ENCODE measurements around the gene CCL27. TPM values are rescaled to one million over a fixed set of nuclear protein-coding genes. Genes with fewer than 3 reads are reported as not detected.
A peak's percentile ranks its signal among the peaks of the same experiment; 100 is the strongest.

The CCL27 gene
- total and polyA plus RNA-seq, 7 experiments from 2014 or later, result not detected

- no peaks in the 10 kb centered on the region for H3K9me3 ChIP-seq (ENCODE audit: control insufficient read depth in 2 of 3, low read length in 3 of 3)
- CTCF ChIA-PET, result interaction anchor here (1.7 to 7.2 kb wide), 2 partner anchors 12 to 17 kb away, joined by 3 to 50 read pairs; partner anchors contain the start of gene CCL27
Observed at GRCh38 chr9:34651321-34651720, 11.1 kb downstream of the CCL27 start.

GRCh38 chr9:34650816-34651215 lies 11.6 kb downstream of the CCL27 start:
- Histone ChIP-seq H3K4me3 (ENCODE audit: low read length) (no peak overlapping the region), H3K27ac (ENCODE audit: low read depth, low read length) (no peak overlapping the region), H3K9me3 (ENCODE audit: control insufficient read depth in 2 of 3, low read length in 3 of 3) (no peaks in the 10 kb centered on the region), H3K27me3 (ENCODE audit: control insufficient read depth in 2 of 2, insufficient read depth in 2 of 2, low read length in 2 of 2) (no peaks in the 10 kb centered on the region), H3K4me1 (ENCODE audit: control insufficient read depth in 2 of 2, insufficient read depth in 2 of 2, low read length in 2 of 2) (peaks cover 23 to 33% of the 10 kb centered on the region in 2 donors), H3K36me3 (ENCODE audit: control insufficient read depth in 2 of 3, insufficient read depth in 3 of 3, low read length in 3 of 3) (peaks cover 13 to 42% (median 15%) of the 10 kb centered on the region in 3 experiments)
- no peak for DNase-seq
- H3K4me3 Mint-ChIP-seq, result no peak overlapping the region
- H3K9me3 Mint-ChIP-seq, result no peaks in the 10 kb centered on the region
- peaks cover 6 to 27% (median 9%) of the 10 kb centered on the region in 5 donors for H3K36me3 Mint-ChIP-seq
- ChIA-PET CTCF (interaction anchor here (1.7 to 7.2 kb wide), 2 partner anchors 12 to 16 kb away, joined by 3 to 50 read pairs; partner anchors contain the start of gene CCL27), POLR2A (interaction anchor here (0.6 to 5.9 kb wide), 3 partner anchors 12 to 16 kb away, joined by 3 to 79 read pairs (median 11); partner anchors contain the start of genes CCL27 and SIGMAR1)
- H3K27ac Mint-ChIP-seq, result peak overlapping the region in 6 of 9 donors; percentile 6 to 85 (median 52)
- ATAC-seq, result no peak
- H3K27me3 Mint-ChIP-seq, result no peaks in the 10 kb centered on the region
- intact Hi-C loops (cut with micrococcal nuclease), result no loop called here
- H3K4me1 Mint-ChIP-seq, result peaks cover 38 to 71% (median 58%) of the 10 kb centered on the region in 7 donors

More at GRCh38 chr9:34651321-34651720, 11.1 kb downstream of the CCL27 start:
- peaks cover 38 to 67% (median 53%) of the 10 kb centered on the region in 7 donors for H3K4me1 Mint-ChIP-seq
- Histone ChIP-seq H3K4me1 (ENCODE audit: control insufficient read depth in 2 of 2, insufficient read depth in 2 of 2, low read length in 2 of 2) (peaks cover 19 to 33% of the 10 kb centered on the region in 2 donors), H3K27ac (ENCODE audit: low read depth, low read length) (peak overlapping the region; percentile 24), H3K4me3 (ENCODE audit: low read length) (no peak overlapping the region), H3K27me3 (ENCODE audit: control insufficient read depth in 2 of 2, insufficient read depth in 2 of 2, low read length in 2 of 2) (no peaks in the 10 kb centered on the region), H3K36me3 (ENCODE audit: control insufficient read depth in 2 of 3, insufficient read depth in 3 of 3, low read length in 3 of 3) (peaks cover 13 to 42% (median 15%) of the 10 kb centered on the region in 3 experiments)
- H3K27me3 Mint-ChIP-seq, result no peaks in the 10 kb centered on the region
- intact Hi-C loops (cut with micrococcal nuclease), result no loop called here
- no peak for ATAC-seq
- no peak for DNase-seq
- no peak overlapping the region for H3K4me3 Mint-ChIP-seq
- peak overlapping the region in 6 of 9 donors; percentile 6 to 85 (median 74) for H3K27ac Mint-ChIP-seq
- H3K36me3 Mint-ChIP-seq, result peaks cover 6 to 27% (median 9%) of the 10 kb centered on the region in 5 donors
- POLR2A ChIA-PET, result interaction anchor here (2.3 to 5.9 kb wide), 2 partner anchors 11 to 13 kb away, joined by 11 to 79 read pairs; partner anchors contain the start of genes CCL27 and SIGMAR1
- no peaks in the 10 kb centered on the region for H3K9me3 Mint-ChIP-seq

- no peak for DNase-seq
- Mint-ChIP-seq H3K4me3 (peak overlapping the region; percentile 33 to 96 (median 84)), H3K27me3 (no peaks in the 10 kb centered on the region), H3K4me1 (peaks cover 33 to 67% (median 51%) of the 10 kb centered on the region in 7 donors), H3K36me3 (peaks cover 6 to 27% (median 9%) of the 10 kb centered on the region in 5 donors), H3K27ac (peak overlapping the region in 7 of 9 donors; percentile 1 to 92 (median 86)), H3K9me3 (no peaks in the 10 kb centered on the region)
- Histone ChIP-seq H3K4me1 (ENCODE audit: control insufficient read depth in 2 of 2, insufficient read depth in 2 of 2, low read length in 2 of 2) (peaks cover 23 to 33% of the 10 kb centered on the region in 2 donors), H3K4me3 (ENCODE audit: low read length) (no peak overlapping the region), H3K9me3 (ENCODE audit: control insufficient read depth in 2 of 3, low read length in 3 of 3) (no peaks in the 10 kb centered on the region), H3K27me3 (ENCODE audit: control insufficient read depth in 2 of 2, insufficient read depth in 2 of 2, low read length in 2 of 2) (no peaks in the 10 kb centered on the region), H3K27ac (ENCODE audit: low read depth, low read length) (no peak overlapping the region), H3K36me3 (ENCODE audit: control insufficient read depth in 2 of 3, insufficient read depth in 3 of 3, low read length in 3 of 3) (peaks cover 13 to 42% (median 15%) of the 10 kb centered on the region in 3 experiments)
- CTCF ChIA-PET, result interaction anchor here (1.1 to 7.2 kb wide), 2 partner anchors 14 kb away, joined by 4 to 50 read pairs; partner anchors contain the start of gene CCL27
- POLR2A ChIA-PET, result interaction anchor here (1.2 to 5.9 kb wide), 3 partner anchors 9 to 14 kb away, joined by 3 to 87 read pairs (median 79); partner anchors contain the start of genes CCL27 and SIGMAR1
- intact Hi-C loops (cut with micrococcal nuclease), result loop anchor here (5.0 kb wide), 1 partner anchor 36 kb away; the partner anchor contains the start of gene RPP25L (in 2 of the 2)
- ATAC-seq, result no peak
Observed at GRCh38 chr9:34648673-34649072, 13.8 kb downstream of the CCL27 start.

- Histone ChIP-seq H3K27ac (ENCODE audit: low read depth, low read length) (peak overlapping the region; percentile 87), H3K27me3 (ENCODE audit: control insufficient read depth in 2 of 2, insufficient read depth in 2 of 2, low read length in 2 of 2) (no peaks in the 10 kb centered on the region), H3K36me3 (ENCODE audit: control insufficient read depth in 2 of 3, insufficient read depth in 3 of 3, low read length in 3 of 3) (peaks cover 13 to 42% (median 15%) of the 10 kb centered on the region in 3 experiments), H3K4me3 (ENCODE audit: low read length) (peak overlapping the region; percentile 90), H3K9me3 (ENCODE audit: control insufficient read depth in 2 of 3, low read length in 3 of 3) (no peaks in the 10 kb centered on the region), H3K4me1 (ENCODE audit: control insufficient read depth in 2 of 2, insufficient read depth in 2 of 2, low read length in 2 of 2) (peaks cover 23 to 25% of the 10 kb centered on the region in 2 donors)
- peaks cover 25 to 59% (median 42%) of the 10 kb centered on the region in 7 donors for H3K4me1 Mint-ChIP-seq
- ChIA-PET CTCF (interaction anchor here (1.2 to 7.2 kb wide), 10 partner anchors 10 to 55 kb away, joined by 3 to 50 read pairs (median 10); partner anchors contain the start of genes CCL27, RPP25L and SIGMAR1), POLR2A (interaction anchor here (0.6 to 5.9 kb wide), 8 partner anchors 7 to 1084 kb away, joined by 3 to 87 read pairs (median 6); partner anchors contain the start of genes CCL27, SIGMAR1 and TLN1)
- DNase-seq, result no peak
- H3K36me3 Mint-ChIP-seq, result peaks cover 6 to 27% (median 9%) of the 10 kb centered on the region in 5 donors
- no peaks in the 10 kb centered on the region for H3K9me3 Mint-ChIP-seq
- peak overlapping the region; percentile 86 to 94 (median 90) for H3K27ac Mint-ChIP-seq
- no peaks in the 10 kb centered on the region for H3K27me3 Mint-ChIP-seq
- no peak for ATAC-seq
- intact Hi-C loops (cut with micrococcal nuclease), result loop anchor here (2.0 to 5.0 kb wide), 2 partner anchors 35 to 1085 kb away; partner anchors contain the start of genes RPP25L (in 2 of the 2), CREB3 (in 1 of the 2) and TLN1 (in 1 of the 2)
- H3K4me3 Mint-ChIP-seq, result peak overlapping the region; percentile 82 to 96 (median 92)
Observed at GRCh38 chr9:34647651-34648050, 14.8 kb downstream of the CCL27 start.

- DNase-seq (no peak), ATAC-seq (no peak)
- no peaks in the 10 kb centered on the region for H3K27me3 ChIP-seq (ENCODE audit: control insufficient read depth in 2 of 2, insufficient read depth in 2 of 2, low read length in 2 of 2)
- peaks cover 20 to 23% of the 10 kb centered on the region in 2 donors for H3K4me1 ChIP-seq (ENCODE audit: control insufficient read depth in 2 of 2, insufficient read depth in 2 of 2, low read length in 2 of 2)
- Mint-ChIP-seq H3K27ac (peak overlapping the region; percentile 86 to 94 (median 90)), H3K4me3 (peak overlapping the region; percentile 82 to 96 (median 92)), H3K36me3 (peaks cover 6 to 27% (median 9%) of the 10 kb centered on the region in 5 donors), H3K9me3 (no peaks in the 10 kb centered on the region), H3K4me1 (peaks cover 19 to 52% (median 37%) of the 10 kb centered on the region in 7 donors), H3K27me3 (no peaks in the 10 kb centered on the region)
- H3K9me3 ChIP-seq (ENCODE audit: control insufficient read depth in 2 of 3, low read length in 3 of 3), result no peaks in the 10 kb centered on the region
- POLR2A ChIA-PET, result interaction anchor here (1.0 to 5.9 kb wide), 10 partner anchors 8 to 1480 kb away, joined by 3 to 87 read pairs (median 6); partner anchors contain the start of genes B4GALT1, CCL27, DCTN3 and SIGMAR1
- H3K36me3 ChIP-seq (ENCODE audit: control insufficient read depth in 2 of 3, insufficient read depth in 3 of 3, low read length in 3 of 3), result peaks cover 13 to 42% (median 15%) of the 10 kb centered on the region in 3 experiments
- intact Hi-C loops (cut with micrococcal nuclease), result loop anchor here (2.0 to 5.0 kb wide), 2 partner anchors 35 to 1086 kb away; partner anchors contain the start of genes RPP25L (in 2 of the 2), CREB3 (in 1 of the 2) and TLN1 (in 1 of the 2)
- peak overlapping the region; percentile 87 for H3K27ac ChIP-seq (ENCODE audit: low read depth, low read length)
- peak overlapping the region; percentile 90 for H3K4me3 ChIP-seq (ENCODE audit: low read length)
- CTCF ChIA-PET, result interaction anchor here (0.6 to 7.2 kb wide), 17 partner anchors 9 to 248 kb away, joined by 3 to 50 read pairs (median 5); partner anchors contain the start of genes CCL27, DCTN3, RPP25L and SIGMAR1
Observed at GRCh38 chr9:34647084-34647403, 15.4 kb downstream of the CCL27 start.
